ENCODE data around the gene AADACL4.

GRCh38 chr1:12618965-12619791 is 24.7 kb upstream of the AADACL4 start:
- TF ChIP-seq CTCF (IDR thresholded peaks at IDR 0.05; ENCODE audit: insufficient read depth, low read length) = no peak
- no peak for TF ChIP-seq POLR2AphosphoS5 (IDR thresholded peaks at IDR 0.05; ENCODE audit: low read depth)
- no peak for TF ChIP-seq GABPA (IDR thresholded peaks at IDR 0.05; ENCODE audit: low read depth)
- TF ChIP-seq REST (IDR thresholded peaks at IDR 0.05; ENCODE audit: insufficient replicate concordance, low read depth) = no peak
